Fibroblast of peridontal ligament (primary cell): ENCODE results near the gene ZNF524.

ENCODE experiments used
- DNase-seq: peaks from one replicate; pipeline ENCODE4 v3.0.0-alpha.2; 2010; ENCODE audit errors: extremely low read depth

ZNF524 gene

DNA sequence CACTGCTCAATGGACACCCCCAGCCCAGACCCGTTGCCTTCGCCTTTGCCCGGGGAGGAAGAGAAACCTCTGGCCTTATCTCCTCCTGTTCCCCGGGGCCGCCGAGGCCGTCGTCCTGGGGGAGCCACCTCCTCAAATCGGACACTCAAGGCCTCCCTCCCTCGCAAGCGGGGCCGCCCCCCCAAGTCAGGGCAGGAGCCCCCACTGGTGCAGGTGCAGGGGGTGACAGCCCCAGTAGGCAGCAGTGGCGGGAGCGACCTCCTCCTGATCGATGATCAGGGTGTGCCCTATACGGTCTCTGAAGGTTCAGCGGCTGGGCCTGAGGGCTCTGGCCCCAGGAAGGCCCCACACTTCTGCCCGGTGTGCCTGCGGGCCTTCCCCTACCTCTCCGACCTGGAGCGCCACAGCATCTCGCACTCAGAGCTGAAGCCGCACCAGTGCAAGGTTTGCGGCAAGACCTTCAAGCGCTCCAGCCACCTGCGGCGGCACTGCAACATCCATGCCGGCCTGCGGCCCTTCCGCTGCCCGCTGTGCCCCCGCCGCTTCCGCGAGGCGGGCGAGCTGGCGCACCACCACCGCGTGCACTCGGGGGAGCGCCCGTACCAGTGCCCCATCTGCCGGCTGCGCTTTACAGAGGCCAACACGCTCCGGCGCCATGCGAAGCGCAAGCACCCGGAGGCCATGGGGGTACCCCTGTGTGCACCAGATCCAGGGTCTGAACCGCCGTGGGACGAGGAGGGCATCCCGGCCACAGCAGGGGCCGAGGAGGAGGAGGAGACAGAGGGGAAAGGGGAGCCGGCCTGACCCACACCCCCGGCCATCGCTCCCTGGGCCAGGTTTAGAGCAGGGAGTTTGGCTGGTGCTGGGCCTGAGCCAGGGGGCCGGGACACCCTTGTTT, 2.3 kb downstream of the ZNF524 start:
- DNase-seq = no peak

- no peak for DNase-seq
Observed at GRCh38 chr19:55603115-55603514, 3.0 kb downstream of the ZNF524 start.

GRCh38 chr19:55603581-55604292, 3.6 kb downstream of the ZNF524 start:
- DNase-seq = no peak

DNA sequence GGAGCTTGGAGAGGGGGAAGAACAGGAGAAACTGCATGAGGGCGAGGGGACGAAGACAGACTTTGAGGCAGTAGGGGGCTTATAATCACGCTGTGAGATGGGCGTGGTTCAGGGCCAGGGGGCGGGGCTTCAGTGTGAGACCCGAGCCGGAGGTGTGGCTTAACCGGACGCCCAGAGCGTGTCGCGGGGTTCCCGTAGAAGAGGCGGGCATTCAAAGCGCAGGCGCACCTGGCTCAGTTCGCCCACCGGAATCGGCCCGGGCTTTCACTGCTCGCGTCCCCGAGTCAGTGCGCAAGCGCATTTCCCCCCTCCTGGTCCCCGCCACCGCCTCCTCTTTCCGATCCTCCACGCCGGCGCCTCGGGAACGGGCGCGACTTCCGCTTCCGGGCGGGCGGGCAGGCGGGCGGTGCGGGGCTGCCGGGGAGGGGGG, 5.1 kb downstream of the ZNF524 start:
- DNase-seq = peak; percentile 95

DNA sequence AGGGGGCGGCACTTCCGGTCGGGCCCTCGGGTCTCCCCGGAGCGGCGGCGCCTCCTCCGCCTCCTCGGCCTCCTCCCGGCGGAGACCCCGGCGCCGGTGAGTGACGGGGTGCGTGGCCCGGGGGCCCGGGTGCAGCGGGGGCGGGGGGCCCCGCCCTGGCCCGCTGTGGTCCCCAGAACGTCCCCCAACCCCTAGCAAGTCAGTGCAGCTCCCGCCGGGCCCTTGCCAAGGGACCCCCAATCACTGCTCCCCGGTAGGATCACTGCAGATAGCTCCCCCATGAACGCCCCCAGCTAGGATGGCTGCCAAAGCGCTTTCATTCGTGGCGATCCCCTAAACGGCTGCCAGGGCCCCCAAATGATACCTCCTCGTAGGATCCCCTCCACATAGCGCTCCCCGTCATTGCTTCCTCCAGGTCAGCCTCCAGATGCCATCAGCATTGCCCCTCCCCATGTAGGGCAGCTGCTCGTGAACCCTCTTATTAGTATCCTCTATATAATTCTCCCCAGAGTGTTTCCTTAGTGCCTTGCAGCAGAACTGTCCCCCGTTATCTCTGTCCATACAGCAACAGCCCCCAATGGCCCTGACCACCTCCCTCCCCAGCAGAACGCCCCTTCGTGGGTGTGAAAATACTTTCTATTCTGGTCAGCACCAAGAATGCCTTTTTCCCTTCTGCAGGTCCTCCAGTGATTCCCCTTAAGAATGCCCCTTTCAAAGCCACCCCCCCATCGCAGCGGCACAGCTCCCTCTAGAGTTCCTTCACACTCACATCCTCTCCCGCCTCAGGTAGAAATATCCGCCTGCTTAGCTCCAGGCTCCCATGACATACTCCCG, 5.8 kb downstream of the ZNF524 start, which contains the start of gene ZNF865:
Gene ZNF865 (plus strand): TSS at position 11 of the 834 bp plus-strand sequence. CDS start 7,972 bp downstream, outside the sequence.
- DNase-seq = peak; percentile 78

- DNase-seq = no peak
Observed at GRCh38 chr19:55606471-55606787, 6.3 kb downstream of the ZNF524 start.

DNA sequence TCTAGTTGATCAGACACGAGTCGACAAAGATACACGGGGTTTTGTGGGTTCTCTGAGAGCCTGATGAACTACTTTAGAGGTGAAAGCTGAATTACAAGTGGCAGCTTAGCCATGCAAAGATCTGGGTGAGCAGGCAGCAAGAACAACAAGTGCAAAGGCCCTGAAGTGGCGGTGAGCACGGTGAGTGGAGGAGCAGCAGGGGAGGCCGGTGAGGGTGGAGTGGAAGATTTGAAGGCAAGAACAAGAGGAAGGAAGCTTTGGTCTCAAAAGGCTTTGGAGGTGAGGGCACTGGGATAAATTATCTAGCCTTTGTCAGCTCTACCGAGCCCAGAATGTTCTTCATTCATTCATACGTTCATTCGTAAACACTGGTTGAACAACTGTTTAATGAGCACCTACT, 6.7 kb downstream of the ZNF524 start:
- no peak for DNase-seq

DNA sequence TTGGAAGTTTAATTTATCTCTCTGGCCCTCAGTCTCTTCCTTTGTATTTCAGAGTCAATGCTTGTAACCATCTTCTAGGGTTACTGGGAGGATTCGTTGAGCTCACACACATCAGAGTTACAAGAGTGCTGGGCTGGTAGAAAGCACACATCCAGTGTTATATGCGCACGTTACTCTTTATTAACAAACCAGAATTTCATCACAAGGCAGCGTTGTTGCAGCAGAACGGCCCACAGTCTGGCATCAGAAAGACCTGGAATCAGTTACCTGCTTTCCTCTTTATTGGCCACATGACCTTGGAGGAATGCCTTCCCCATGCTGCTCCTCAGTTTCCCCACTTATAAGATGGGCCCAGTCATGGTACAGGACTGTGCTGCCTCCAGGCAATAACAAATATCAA, 9.2 kb downstream of the ZNF524 start:
- no peak for DNase-seq

- no peak for DNase-seq
Observed at GRCh38 chr19:55611300-55611982, 11.4 kb downstream of the ZNF524 start.

DNA sequence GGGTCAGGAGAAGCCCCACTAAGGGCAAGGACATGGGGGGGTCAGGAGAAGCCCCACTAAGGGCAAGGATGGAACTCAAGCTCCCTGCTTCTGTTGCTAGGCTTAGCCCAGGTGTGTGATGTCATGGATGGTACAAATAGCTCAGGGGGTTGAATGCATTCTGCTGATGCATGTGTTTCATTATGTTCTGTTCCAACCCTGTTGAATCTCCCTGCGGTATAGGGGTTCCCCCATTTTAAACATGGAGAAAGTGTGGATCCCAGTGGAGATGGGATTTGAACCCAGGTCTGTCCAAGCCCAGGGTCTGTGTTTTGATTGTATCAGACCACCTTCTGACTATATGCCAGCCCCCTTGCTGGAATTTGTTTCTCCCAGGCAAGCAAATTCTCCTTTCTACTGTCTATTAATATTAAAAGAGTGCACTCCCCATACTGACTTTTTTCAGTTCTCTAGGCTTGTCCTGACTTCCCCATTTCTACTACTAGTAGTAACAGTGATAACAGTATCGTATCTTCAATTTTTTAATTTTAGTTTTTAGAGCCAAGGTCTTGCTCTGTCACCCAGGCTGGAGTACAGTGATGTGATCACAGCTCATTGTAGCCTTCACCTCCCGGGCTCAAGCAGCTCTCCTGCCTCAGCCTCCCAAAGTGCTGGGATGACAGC, 12.0 kb downstream of the ZNF524 start:
- DNase-seq = no peak

DNA sequence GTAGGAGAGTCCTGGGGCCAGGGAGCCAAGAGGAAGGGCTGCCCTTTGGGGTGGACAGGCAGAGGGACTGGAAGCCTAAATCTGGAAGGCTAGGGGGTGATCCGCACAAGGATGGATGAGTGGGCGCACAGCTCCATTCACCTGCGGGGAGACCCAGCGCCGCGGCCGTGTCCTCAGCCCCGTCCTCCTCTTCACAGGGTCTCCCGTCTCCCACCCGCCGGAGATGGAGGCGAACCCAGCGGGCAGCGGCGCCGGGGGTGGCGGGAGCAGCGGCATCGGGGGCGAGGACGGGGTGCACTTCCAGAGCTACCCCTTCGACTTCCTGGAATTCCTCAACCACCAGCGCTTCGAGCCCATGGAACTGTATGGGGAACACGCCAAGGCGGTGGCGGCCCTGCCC, 13.3 kb downstream of the ZNF524 start:
- DNase-seq = no peak

DNA sequence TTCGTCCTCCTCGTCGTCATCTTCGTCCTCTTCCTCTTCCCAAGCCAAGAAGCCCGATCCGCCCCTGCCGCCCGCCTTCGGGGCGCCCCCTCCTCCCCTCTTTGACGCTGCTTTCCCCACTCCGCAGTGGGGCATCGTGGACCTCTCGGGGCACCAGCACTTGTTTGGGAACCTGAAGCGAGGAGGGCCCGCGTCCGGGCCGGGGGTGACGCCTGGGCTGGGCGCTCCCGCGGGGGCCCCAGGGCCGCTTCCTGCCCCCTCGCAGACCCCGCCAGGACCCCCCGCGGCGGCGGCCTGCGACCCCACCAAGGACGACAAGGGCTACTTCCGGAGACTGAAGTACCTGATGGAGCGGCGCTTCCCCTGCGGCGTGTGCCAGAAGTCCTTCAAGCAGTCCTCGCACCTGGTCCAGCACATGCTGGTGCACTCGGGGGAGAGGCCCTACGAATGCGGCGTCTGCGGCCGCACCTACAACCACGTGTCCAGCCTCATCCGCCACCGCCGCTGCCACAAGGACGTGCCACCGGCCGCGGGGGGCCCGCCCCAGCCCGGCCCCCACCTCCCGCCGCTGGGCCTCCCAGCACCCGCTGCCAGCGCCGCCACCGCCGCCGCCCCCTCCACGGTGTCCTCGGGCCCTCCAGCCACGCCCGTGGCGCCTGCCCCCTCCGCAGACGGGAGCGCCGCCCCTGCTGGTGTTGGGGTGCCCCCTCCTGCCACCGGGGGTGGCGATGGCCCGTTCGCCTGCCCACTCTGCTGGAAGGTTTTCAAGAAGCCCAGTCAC, 14.0 kb downstream of the ZNF524 start:
- DNase-seq = no peak

- DNase-seq = no peak
Observed at GRCh38 chr19:55614711-55615542, 14.8 kb downstream of the ZNF524 start.

GRCh38 chr19:55615543-55616394, 15.7 kb downstream of the ZNF524 start:
- no peak for DNase-seq

DNA sequence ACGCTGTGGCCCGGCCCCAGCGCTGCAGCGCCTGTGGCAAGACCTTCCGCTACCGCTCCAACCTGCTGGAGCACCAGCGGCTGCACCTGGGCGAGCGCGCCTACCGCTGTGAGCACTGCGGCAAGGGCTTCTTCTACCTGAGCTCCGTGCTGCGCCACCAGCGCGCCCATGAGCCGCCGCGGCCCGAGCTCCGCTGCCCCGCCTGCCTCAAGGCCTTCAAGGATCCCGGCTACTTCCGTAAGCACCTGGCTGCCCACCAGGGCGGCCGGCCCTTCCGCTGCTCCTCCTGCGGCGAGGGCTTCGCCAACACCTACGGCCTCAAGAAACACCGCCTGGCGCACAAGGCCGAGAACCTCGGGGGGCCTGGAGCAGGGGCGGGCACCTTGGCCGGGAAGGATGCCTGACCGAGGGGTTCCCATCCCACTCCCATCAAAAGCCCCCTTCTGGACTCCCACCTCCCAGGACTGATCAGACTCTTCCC, 16.3 kb downstream of the ZNF524 start:
- no peak for DNase-seq

DNA sequence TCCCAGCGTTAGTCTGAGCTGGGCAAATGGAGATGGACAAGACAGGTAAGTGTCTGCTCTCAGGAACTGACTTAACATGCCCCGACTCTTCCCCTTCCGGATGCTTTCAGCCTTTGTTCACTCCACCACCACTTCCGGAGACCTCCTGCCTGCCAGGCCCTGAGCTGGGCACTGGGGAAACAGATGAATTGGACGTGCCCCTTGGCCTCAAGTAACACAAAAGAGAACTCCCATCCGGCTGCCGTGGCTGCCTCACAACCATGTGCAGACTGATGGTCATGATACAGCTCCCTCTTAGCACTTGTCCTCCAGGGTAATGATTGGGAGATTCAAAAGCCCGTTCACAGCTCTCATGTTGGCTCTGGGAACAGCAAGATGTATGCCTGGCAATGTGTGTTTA, 17.3 kb downstream of the ZNF524 start:
- DNase-seq = no peak

GRCh38 chr19:55618426-55618825, 18.3 kb downstream of the ZNF524 start:
- DNase-seq = no peak

DNA sequence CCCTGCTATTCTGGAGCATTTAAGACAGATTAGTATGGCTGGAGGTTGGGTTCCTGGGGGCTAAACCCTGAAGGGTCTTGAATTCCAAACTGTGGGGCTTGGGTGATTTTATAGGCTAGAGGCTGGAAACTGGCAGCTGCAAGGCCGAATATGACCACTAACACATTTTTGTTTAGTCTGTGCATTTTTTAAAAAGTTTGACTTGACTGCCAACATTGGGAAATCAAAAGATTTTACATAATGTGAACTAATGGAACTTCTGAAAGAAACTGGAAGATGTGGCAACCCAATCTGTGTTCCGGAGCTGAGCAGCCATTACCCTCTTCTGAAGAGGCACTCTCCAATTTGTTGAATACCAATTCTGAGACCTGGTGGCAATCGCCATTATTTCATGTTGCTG, 19.2 kb downstream of the ZNF524 start:
- DNase-seq = peak; percentile 82
